BLaER1 (cell line): Measurements from ENCODE around the gene MLLT3.

Experiments used
- H3K27ac ChIP-seq: shearing (Covaris generic); formaldehyde crosslinking; 2 replicates; pipeline ENCODE4 v1.8.1; 2022
- H3K27me3 ChIP-seq: shearing (Covaris generic); formaldehyde crosslinking; 2 replicates; pipeline ENCODE4 v1.8.1; 2022
- H3K36me3 ChIP-seq: shearing (Covaris generic); formaldehyde crosslinking; 2 replicates; pipeline ENCODE4 v1.8.1; 2022
- H3K4me1 ChIP-seq: shearing (Covaris generic); formaldehyde crosslinking; 2 replicates; pipeline ENCODE4 v1.8.1; 2022
- H3K4me2 ChIP-seq: shearing (Covaris generic); formaldehyde crosslinking; 2 replicates; pipeline ENCODE4 v1.8.1; 2022
- H3K4me3 ChIP-seq: shearing (Covaris generic); formaldehyde crosslinking; 2 replicates; pipeline ENCODE4 v1.8.1; 2022
- H3K9ac ChIP-seq: shearing (Covaris generic); formaldehyde crosslinking; 2 replicates; pipeline ENCODE4 v1.8.1; 2022
- H3K9me3 ChIP-seq: shearing (Covaris generic); formaldehyde crosslinking; 2 replicates; pipeline ENCODE4 v1.8.1; 2022
- H4K20me1 ChIP-seq: shearing (Covaris generic); formaldehyde crosslinking; 2 replicates; pipeline ENCODE4 v1.8.1; 2022
- Cebpa-rat ChIP-seq: shearing (Covaris generic); IDR thresholded peaks from 2 replicates; pipeline ENCODE4 v1.8.1; 2022

Gene MLLT3

DNA sequence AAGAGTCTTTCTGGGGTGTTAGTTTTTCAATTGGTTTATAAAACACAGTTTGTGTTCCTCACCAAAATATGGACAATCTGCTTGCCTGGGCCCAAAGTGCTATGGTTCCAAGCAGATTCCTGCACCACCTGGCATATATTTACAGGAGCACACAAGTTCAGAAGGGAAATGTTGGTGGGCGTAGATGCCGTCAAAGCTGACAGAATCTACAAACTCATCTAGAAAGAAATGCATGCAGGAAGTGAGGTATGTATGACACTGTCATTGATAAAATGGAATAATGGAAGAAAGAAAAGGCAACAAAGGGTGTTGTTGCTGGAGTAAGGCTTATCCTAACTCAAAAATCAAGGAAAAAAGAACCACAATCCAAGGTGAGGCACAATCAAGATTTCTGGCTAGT, 225.8 kb downstream of the MLLT3 start:
- Histone ChIP-seq H3K9ac (no peak overlapping the region), H4K20me1 (no peaks in the 10 kb centered on the region), H3K4me2 (no peak overlapping the region), H3K27me3 (no peaks in the 10 kb centered on the region), H3K4me3 (no peak overlapping the region), H3K27ac (no peak overlapping the region), H3K4me1 (no peaks in the 10 kb centered on the region), H3K36me3 (no peaks in the 10 kb centered on the region), H3K9me3 (no peaks in the 10 kb centered on the region)
- TF ChIP-seq Cebpa-rat = no peak

DNA sequence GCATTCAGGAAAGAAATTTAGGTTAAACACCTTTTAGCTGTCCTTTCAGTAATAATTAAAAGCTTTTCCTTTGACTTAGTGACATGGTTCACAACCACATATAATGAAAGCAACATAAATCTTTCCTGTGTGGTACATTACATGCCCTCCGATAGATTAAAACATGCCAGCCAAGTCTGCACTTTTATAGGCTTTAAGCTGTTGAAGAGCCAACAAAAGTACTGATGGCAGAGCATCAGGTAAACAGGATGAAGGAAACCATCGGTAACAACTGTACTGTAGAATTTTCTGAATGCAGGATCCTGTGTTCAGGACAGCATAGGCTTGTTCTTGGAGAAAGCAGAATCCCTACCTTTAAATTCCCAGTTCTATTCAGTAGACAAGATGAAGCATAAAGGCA, 226.6 kb downstream of the MLLT3 start:
- Histone ChIP-seq H3K4me2 (no peak overlapping the region), H3K27me3 (no peaks in the 10 kb centered on the region), H3K36me3 (no peaks in the 10 kb centered on the region), H3K4me3 (no peak overlapping the region), H4K20me1 (no peaks in the 10 kb centered on the region), H3K9me3 (no peaks in the 10 kb centered on the region), H3K9ac (no peak overlapping the region), H3K27ac (no peak overlapping the region), H3K4me1 (no peaks in the 10 kb centered on the region)
- no peak for TF ChIP-seq Cebpa-rat

DNA sequence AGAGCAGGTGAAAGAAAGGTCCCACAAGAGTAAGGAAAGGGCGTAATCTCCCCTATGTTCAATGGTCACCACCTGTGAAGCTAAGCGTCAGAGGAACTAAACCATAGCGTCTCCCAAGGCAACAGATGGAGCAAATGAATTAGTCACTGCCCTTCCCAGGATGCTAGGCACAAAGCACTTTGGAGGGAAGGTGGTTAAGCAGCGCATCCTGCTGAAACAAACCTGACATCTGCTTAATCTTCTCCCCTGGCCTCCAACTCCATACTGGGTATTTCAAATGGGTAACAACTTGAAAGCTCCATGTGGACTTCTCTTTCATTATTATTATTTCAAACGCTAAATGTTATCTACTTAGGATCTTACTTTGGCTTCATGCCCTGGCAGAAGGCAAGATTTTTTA, 227.3 kb downstream of the MLLT3 start:
- H3K4me3 ChIP-seq = no peak overlapping the region
- no peaks in the 10 kb centered on the region for H3K9me3 ChIP-seq
- H4K20me1 ChIP-seq = no peaks in the 10 kb centered on the region
- H3K27ac ChIP-seq = no peak overlapping the region
- H3K4me1 ChIP-seq = no peaks in the 10 kb centered on the region
- H3K9ac ChIP-seq = no peak overlapping the region
- TF ChIP-seq Cebpa-rat = no peak
- H3K4me2 ChIP-seq = no peak overlapping the region
- H3K36me3 ChIP-seq = no peaks in the 10 kb centered on the region
- no peaks in the 10 kb centered on the region for H3K27me3 ChIP-seq

DNA sequence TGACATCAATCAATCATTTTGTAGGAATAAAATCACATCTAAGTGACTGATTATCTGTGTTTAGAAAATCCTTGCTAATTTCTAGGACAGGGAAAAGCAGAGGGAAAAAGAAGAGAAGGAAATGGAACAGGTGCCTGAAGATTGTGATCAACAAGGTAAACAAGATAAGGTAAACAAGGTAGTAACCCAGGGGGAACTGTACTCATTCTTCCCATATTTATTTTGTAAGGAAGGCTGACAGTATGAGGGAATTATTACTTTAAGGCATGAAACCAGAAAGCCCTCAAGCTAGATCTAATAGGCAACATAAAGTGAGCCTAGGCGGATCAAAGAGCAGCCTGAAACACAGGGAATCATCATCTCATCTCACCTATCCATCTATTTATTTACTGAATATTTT, 231.1 kb downstream of the MLLT3 start:
- H3K36me3 ChIP-seq = no peaks in the 10 kb centered on the region
- H3K27ac ChIP-seq = no peak overlapping the region
- H3K27me3 ChIP-seq = no peaks in the 10 kb centered on the region
- no peak overlapping the region for H3K9ac ChIP-seq
- H3K4me3 ChIP-seq = no peak overlapping the region
- H4K20me1 ChIP-seq = no peaks in the 10 kb centered on the region
- TF ChIP-seq Cebpa-rat = no peak
- no peak overlapping the region for H3K4me2 ChIP-seq
- no peaks in the 10 kb centered on the region for H3K4me1 ChIP-seq
- H3K9me3 ChIP-seq = no peaks in the 10 kb centered on the region

DNA sequence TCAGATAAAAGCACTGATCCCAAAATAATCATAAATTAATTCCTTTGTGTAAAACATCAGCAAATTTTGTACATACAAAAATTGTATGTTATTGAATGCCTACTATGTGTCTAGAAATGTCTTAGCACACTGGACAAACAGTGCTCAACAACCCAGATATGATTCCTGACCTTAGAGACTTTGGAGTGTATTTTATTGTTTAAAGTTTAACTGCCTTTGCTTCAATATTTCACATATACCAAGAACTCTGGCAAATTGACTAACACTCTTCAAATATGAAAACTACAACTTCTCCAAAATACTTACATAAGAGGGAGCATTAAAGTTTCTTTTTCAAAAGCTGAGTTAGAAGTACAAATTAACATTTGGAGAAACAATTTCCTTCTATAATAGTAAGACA, 231.9 kb downstream of the MLLT3 start:
- H3K27ac ChIP-seq = no peak overlapping the region
- TF ChIP-seq Cebpa-rat = no peak

DNA sequence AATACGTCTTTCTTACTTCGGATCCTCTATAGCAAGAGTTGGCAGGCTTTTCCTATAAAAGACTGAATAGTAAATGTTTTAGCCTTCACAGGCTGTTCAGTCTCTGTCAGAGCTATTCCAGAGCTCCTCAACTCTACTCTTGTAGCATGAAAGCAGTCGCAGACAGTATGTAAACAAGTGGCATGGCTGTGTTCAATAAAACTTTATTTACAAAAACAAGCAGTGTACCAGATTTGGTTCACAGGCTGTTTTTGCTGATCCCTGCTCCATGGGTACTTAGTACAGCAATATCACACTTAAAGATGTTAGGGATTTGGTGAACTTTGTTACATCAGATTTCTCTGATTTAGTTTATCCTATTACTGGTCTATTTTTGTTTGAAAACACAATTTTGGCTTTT, 235.2 kb downstream of the MLLT3 start:
- Histone ChIP-seq H3K4me2 (no peak overlapping the region), H4K20me1 (no peaks in the 10 kb centered on the region), H3K36me3 (no peaks in the 10 kb centered on the region), H3K4me3 (no peak overlapping the region), H3K9ac (no peak overlapping the region), H3K9me3 (no peaks in the 10 kb centered on the region), H3K27ac (no peak overlapping the region), H3K4me1 (no peaks in the 10 kb centered on the region), H3K27me3 (no peaks in the 10 kb centered on the region)
- TF ChIP-seq Cebpa-rat = no peak

More for the DNA sequence above, 231.9 kb downstream of the MLLT3 start:
- H3K4me1 ChIP-seq = no peaks in the 10 kb centered on the region
- H3K4me2 ChIP-seq = no peak overlapping the region
- no peak overlapping the region for H3K4me3 ChIP-seq
- no peaks in the 10 kb centered on the region for H3K36me3 ChIP-seq
- no peaks in the 10 kb centered on the region for H3K27me3 ChIP-seq
- no peaks in the 10 kb centered on the region for H4K20me1 ChIP-seq
- H3K9ac ChIP-seq = no peak overlapping the region
- H3K9me3 ChIP-seq = no peaks in the 10 kb centered on the region

DNA sequence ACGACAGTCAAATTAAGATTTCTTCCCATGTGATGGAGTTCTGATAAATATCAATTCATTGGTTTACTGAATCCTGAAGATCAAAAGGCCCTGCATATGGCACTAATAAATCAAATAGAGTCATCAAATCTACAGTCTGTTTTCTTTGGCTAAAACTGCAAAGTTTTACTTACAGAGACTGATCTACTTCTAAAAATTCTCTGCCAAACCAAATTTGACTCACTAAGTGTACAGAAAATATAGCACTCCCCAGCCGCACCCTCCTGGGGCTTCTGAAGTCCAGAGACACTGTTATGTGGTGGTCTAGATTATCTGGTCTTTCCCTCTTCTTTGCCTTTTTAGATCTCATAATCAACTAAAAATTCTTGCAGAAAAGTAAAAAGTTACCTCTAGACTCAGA, 237.7 kb downstream of the MLLT3 start:
- H3K9ac ChIP-seq = no peak overlapping the region
- no peaks in the 10 kb centered on the region for H3K9me3 ChIP-seq
- no peaks in the 10 kb centered on the region for H4K20me1 ChIP-seq
- no peak overlapping the region for H3K4me2 ChIP-seq
- TF ChIP-seq Cebpa-rat = no peak
- H3K27me3 ChIP-seq = no peaks in the 10 kb centered on the region
- H3K4me1 ChIP-seq = no peaks in the 10 kb centered on the region
- no peaks in the 10 kb centered on the region for H3K36me3 ChIP-seq
- no peak overlapping the region for H3K4me3 ChIP-seq
- H3K27ac ChIP-seq = no peak overlapping the region

DNA sequence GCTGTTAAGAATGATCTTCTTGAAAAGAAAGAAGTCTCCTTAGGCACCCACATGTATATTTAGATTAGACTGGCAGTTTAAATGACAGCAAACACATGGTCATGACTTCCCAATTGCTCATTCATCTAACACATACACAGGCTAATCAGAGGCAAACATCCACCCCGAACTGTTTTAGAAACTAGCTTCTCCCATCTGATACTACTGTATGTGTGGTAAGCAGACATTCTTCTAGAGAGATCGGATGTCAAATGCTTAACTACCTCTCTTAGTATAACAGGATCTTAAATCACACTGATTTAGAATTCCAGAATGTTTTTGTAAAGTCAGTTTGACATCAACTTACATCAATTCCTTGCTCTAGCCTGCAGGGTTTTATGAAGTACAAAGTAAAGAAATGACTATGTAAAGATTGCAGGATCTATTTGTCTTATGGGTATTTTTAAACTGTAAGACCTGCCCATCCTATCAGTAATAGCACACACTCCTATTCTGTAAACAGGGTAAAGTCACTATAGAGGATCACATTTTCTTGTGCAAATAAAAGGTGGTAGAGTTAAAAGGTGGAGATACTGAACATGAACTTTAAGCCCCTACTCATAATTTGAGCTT, 239.7 kb downstream of the MLLT3 start:
- Histone ChIP-seq H3K4me1 (no peaks in the 10 kb centered on the region), H3K4me3 (no peak overlapping the region), H4K20me1 (no peaks in the 10 kb centered on the region), H3K9me3 (no peaks in the 10 kb centered on the region), H3K27ac (no peak overlapping the region), H3K36me3 (no peaks in the 10 kb centered on the region), H3K4me2 (no peak overlapping the region), H3K9ac (no peak overlapping the region), H3K27me3 (no peaks in the 10 kb centered on the region)
- no peak for TF ChIP-seq Cebpa-rat

DNA sequence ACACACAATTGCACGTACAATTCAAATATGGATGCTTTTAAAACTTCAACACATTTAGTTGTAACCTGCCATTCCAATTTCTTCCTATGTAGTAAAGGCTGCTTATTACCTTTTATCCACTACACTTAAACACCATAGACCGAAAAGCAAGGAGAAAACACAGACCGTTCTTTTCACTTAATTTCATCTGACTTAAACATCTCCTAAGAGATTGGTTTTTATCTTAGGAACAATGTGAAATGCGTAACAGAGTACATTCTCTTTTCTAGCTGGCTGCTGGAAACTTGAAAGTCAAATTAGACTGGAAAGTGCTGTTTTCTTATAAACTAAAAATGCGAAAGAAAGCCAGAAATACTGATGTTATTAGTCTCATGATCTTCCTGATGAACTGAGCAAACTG, 241.8 kb downstream of the MLLT3 start:
- no peak overlapping the region for H3K4me2 ChIP-seq
- H3K27ac ChIP-seq = no peak overlapping the region
- no peak overlapping the region for H3K9ac ChIP-seq
- no peak overlapping the region for H3K4me3 ChIP-seq
- H4K20me1 ChIP-seq = no peaks in the 10 kb centered on the region
- TF ChIP-seq Cebpa-rat = no peak
- H3K4me1 ChIP-seq = no peaks in the 10 kb centered on the region
- no peaks in the 10 kb centered on the region for H3K27me3 ChIP-seq
- H3K9me3 ChIP-seq = no peaks in the 10 kb centered on the region
- H3K36me3 ChIP-seq = no peaks in the 10 kb centered on the region

DNA sequence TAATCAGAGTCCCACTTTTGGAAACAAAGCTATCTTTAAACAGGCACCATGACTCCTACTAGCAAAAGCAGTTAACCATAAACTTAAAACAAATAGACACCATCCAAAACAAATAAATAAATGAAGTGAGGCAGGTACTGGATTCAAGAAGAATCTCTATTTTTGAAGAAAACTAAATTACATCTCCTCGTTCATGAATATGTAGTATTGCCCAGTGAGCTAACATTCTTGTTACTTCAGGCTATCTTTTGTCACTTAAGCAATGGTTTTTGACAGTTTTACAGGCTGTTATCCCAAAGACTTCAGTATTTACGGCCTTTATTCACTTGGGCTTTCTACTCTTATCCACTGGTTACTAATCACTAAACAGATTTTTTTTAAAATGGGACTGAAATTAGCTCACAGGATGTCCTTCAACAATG, 242.5 kb downstream of the MLLT3 start:
- no peaks in the 10 kb centered on the region for H3K36me3 ChIP-seq
- no peaks in the 10 kb centered on the region for H3K27me3 ChIP-seq
- TF ChIP-seq Cebpa-rat = no peak
- H3K27ac ChIP-seq = no peak overlapping the region
- no peaks in the 10 kb centered on the region for H3K4me1 ChIP-seq
- H3K9me3 ChIP-seq = no peaks in the 10 kb centered on the region
- no peaks in the 10 kb centered on the region for H4K20me1 ChIP-seq
- no peak overlapping the region for H3K4me3 ChIP-seq
- H3K9ac ChIP-seq = no peak overlapping the region
- no peak overlapping the region for H3K4me2 ChIP-seq

DNA sequence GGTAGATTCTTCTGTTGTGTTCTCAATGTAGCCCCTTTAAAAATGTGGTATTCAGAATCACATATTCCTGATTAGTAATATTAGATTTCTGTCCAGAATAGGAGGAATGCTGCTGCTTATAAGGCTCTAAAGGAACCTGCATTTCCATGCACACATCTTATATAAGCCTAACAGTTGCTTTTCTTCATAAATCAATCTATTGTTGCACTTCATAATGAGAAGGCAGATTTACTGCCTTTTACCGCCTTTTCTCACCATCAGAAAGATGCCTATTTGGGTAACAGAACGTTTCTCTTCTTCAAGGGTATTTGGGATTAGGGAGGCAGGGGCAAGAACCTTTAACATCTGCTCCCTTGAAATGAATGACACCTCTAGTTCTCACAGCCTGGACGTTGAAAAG, 243.4 kb downstream of the MLLT3 start:
- no peak overlapping the region for H3K27ac ChIP-seq
- no peaks in the 10 kb centered on the region for H3K4me1 ChIP-seq
- no peak overlapping the region for H3K4me2 ChIP-seq
- no peaks in the 10 kb centered on the region for H4K20me1 ChIP-seq
- no peaks in the 10 kb centered on the region for H3K9me3 ChIP-seq
- H3K36me3 ChIP-seq = no peaks in the 10 kb centered on the region
- no peak overlapping the region for H3K9ac ChIP-seq
- no peak overlapping the region for H3K4me3 ChIP-seq
- TF ChIP-seq Cebpa-rat = no peak
- H3K27me3 ChIP-seq = no peaks in the 10 kb centered on the region
